ENCODE measurements around the gene CWC15.

Gene CWC15

DNA sequence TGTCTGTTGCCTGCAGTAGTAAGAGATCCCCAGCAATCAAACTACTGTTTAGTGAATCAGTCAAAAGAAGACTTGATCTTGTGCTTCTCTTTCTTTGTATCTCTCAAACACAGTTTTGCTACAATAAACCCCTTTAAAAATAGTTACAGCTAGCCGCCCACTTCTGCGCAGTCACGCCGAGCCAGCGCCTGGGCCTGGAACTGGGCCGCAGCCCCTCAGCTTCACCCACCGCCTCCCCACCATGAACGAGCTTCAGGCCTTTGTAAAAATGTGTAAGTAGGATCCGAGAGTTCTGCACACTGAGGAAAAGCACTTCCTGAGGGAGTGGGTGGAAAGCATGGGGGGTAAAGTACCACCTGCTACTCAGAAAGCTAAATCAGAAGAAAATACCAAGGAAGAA lies 60.5 kb downstream of the CWC15 start:
- H3K4me1 ChIP-seq (ENCODE audit: insufficient read depth, low read length, poor library complexity, severe bottlenecking), result no peaks in the 10 kb centered on the region
- no peak overlapping the region for H2AFZ ChIP-seq (ENCODE audit: low read length)
- no peaks in the 10 kb centered on the region for H3K9me2 ChIP-seq (replicated peaks; ENCODE audit: low read depth, low read length)
- H3K4me3 ChIP-seq (ENCODE audit: low read length, poor library complexity, severe bottlenecking), result no peak overlapping the region
- no peaks in the 10 kb centered on the region for H3F3A ChIP-seq (ENCODE audit: low read depth)
- TF ChIP-seq, protein P1, sequence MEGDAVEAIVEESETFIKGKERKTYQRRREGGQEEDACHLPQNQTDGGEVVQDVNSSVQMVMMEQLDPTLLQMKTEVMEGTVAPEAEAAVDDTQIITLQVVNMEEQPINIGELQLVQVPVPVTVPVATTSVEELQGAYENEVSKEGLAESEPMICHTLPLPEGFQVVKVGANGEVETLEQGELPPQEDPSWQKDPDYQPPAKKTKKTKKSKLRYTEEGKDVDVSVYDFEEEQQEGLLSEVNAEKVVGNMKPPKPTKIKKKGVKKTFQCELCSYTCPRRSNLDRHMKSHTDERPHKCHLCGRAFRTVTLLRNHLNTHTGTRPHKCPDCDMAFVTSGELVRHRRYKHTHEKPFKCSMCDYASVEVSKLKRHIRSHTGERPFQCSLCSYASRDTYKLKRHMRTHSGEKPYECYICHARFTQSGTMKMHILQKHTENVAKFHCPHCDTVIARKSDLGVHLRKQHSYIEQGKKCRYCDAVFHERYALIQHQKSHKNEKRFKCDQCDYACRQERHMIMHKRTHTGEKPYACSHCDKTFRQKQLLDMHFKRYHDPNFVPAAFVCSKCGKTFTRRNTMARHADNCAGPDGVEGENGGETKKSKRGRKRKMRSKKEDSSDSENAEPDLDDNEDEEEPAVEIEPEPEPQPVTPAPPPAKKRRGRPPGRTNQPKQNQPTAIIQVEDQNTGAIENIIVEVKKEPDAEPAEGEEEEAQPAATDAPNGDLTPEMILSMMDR (conservative IDR thresholded peaks at IDR 0.05; ENCODE audit: low read length), result no peak
- TF ChIP-seq EZH2phosphoT487 (IDR thresholded peaks at IDR 0.05; ENCODE audit: borderline replicate concordance), result no peak
- H3K27me3 ChIP-seq (ENCODE audit: insufficient read depth, low read length, poor library complexity, severe bottlenecking), result no peaks in the 10 kb centered on the region
- no peak overlapping the region for H3K9ac ChIP-seq (ENCODE audit: low read depth, low read length, poor library complexity, severe bottlenecking)
- no peaks in the 10 kb centered on the region for H4K20me1 ChIP-seq (ENCODE audit: insufficient read depth, low read length, poor library complexity, severe bottlenecking)
- no peak overlapping the region for H3K4me2 ChIP-seq (ENCODE audit: low read depth, low read length, poor library complexity, severe bottlenecking)
- H3K9me3 ChIP-seq (ENCODE audit: insufficient read depth, low read depth, low read length), result no peaks in the 10 kb centered on the region
- H3K79me2 ChIP-seq (ENCODE audit: insufficient read depth, low read length), result no peaks in the 10 kb centered on the region
- no peaks in the 10 kb centered on the region for H3K36me3 ChIP-seq (ENCODE audit: insufficient read depth, low read length)
